ENCODE data around the gene PGAP1.

- TF ChIP-seq CTCF (IDR thresholded peaks at IDR 0.05) (no peak), POLR2A (IDR thresholded peaks at IDR 0.05) (no peak)
These were observed 133.6 kb downstream of the PGAP1 start for GRCh38 chr2:196792865-196793264.
